NCI-H1694 treated with DMSO at 0.1 percent for 48 hours (cell line): ENCODE data around the gene SLAMF8.

Experiments
- DNase-seq: peaks from one replicate; lab custom pipeline; 2025; lab: John Stamatoyannopoulos, UW

SLAMF8 gene

DNA sequence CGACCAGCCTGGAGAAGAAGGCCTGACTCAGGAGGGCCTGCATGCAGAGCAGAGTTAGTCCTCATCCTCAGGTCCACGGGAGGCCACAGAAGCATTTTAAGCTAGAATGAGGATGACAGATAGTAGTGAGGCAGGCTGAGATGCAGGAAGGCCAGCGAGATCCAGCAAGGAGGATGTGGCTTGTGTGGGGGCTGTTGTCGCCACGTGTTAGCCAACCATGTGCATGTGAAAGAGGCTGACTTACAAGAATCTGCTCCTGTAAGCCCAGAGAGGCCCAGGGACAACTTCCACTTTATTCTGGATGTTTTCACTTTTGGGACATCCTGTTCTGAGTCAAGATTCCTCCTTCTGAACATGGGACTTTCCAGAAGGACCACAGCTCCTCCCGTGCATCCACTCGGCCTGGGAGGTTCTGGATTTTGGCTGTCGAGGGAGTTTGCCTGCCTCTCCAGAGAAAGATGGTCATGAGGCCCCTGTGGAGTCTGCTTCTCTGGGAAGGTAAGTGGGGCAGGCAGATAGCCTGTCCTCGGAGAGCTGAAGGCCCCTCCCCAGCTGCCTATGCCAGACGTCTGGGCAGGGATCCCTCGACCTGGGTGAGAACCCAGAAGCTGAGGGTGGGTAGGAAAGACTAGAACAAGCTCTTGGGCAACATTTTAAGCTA, at the start of gene SLAMF8:
SLAMF8 (plus strand) TSS at position 433 of the 661 bp plus-strand sequence; CDS start at position 459, 26 bp downstream.
- DNase-seq: no peak

GRCh38 chr1:159778266-159778665, 48.4 kb upstream of the SLAMF8 start:
- DNase-seq: no peak

- no peak for DNase-seq
Observed at GRCh38 chr1:159779403-159779851, 47.2 kb upstream of the SLAMF8 start.

DNA sequence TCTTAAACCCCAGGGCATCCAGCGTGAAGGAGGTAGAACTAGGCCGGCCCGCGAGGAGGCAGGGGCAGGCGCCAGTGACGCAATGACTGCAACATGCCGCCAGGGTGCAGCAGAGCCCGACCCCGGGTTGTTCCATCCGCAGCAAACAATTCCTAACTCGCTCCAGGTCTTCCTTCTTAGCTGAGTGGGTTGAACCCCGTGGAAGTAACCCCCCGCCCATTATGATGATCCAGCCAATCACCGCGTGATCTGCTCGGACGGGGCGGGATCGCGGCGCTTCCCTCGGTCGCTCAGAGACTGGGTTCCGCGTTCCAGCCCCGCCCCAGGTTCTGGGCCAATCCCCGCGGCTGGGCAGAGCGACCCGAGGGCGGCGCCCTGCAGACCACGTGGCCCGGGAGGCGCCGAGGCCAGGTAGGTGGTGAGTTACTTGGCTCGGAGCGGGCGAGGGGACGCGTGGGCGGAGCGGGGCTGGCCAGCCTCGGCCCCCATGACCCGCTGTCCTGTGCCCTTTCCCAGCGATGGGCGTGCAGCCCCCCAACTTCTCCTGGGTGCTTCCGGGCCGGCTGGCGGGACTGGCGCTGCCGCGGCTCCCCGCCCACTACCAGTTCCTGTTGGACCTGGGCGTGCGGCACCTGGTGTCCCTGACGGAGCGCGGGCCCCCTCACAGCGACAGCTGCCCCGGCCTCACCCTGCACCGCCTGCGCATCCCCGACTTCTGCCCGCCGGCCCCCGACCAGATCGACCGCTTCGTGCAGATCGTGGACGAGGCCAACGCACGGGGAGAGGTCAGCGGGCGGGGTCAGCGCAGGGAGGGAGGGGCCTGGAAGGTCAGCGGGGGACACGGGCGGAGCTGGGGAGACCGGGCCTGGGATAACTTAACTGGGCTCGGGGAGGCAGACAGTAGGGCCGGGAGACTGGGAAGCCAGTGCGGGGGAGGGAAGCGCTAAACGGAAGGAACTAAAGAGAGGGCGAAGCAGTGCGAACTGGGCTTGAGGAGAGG, 45.8 kb upstream of the SLAMF8 start, which contains the start of gene DUSP23:
DUSP23 (plus strand) TSS at position 380 of the 1,000 bp plus-strand sequence; CDS start at position 519, 139 bp downstream.
- DNase-seq: peak; percentile 98

DNA sequence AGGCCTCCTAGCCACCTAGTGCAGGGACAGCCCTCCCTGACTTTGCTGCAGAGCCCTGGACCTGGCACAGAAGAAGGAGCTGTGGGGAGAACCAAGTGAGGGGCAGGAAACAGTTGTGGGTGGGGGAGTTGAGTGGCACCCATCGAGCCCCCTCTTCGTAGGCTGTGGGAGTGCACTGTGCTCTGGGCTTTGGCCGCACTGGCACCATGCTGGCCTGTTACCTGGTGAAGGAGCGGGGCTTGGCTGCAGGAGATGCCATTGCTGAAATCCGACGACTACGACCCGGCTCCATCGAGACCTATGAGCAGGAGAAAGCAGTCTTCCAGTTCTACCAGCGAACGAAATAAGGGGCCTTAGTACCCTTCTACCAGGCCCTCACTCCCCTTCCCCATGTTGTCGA, 44.7 kb upstream of the SLAMF8 start:
- DNase-seq: no peak

DNA sequence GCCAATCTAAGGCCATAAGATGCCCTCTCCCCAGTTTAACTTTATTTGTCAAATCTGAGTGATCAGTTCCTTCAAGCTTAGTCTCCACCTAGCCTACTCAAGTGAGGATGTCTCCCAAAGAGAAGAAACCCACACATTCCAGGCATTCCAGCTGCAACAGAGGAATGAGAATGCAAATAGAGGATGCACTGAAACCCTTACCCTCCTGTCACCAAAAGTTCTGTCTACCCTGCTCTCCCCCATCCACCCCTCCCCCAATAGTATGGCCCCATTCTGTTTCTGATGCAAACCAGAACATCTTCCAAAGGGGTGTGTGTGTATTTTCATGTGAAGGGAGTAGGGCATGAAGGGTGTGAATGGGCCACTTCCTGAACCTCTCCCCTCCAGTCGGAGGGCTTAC, 42.9 kb upstream of the SLAMF8 start:
- no peak for DNase-seq

- no peak for DNase-seq
Observed at GRCh38 chr1:159786465-159786864, 40.2 kb upstream of the SLAMF8 start.

- DNase-seq: no peak
Observed at GRCh38 chr1:159786966-159787365, 39.7 kb upstream of the SLAMF8 start.

DNA sequence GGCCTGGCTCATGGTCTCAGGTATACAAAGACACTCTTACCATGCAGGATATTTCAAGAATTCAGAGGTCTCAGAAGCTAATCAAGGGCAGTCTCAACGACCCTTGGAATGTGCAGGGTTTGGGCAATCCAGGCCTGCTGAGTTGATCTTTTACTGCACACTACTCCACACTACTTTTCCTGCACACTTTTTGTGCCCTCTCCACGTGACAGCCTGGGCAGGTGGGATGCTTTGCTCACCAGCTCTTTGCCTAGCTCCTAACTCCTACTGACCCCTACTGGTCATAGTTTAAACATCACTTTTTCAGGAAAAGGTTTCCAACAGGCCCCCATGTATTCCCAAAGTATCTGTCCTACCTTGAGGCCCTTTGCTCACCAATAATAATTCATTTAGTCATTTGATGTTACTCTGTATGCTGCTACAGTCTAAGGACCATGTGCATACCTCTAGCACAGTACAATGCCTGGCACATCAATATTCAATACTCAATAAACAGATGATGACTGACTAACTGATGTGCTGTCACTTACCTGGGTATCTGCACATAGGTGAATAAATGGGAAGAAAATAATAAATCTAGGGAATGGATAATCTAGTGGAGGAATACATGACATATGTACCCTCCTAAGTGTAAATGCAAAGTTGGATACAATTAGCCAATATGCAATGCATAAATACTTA, 36.3 kb upstream of the SLAMF8 start:
- peak; percentile 21 for DNase-seq

- no peak for DNase-seq
Observed at GRCh38 chr1:159791031-159791430, 35.6 kb upstream of the SLAMF8 start.

DNA sequence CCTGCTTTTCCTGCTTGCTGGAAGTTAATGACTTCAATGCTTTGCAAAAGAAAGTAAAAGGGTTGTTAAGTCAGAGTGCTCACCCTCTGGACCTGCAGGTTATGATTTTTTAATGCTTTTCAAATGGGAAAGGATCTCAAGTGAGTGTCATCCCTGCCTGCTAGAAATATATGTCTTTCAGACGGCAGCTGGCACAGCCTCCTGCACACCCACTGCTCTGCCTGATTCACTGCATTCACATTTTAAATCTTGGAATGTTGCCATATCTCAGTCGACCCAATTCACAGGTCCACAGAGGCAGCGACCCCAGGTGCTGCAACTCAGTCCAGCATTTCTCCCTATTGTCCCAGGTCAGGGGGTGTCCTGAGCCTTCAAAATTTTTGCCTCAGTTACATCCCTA, 35.2 kb upstream of the SLAMF8 start:
- DNase-seq: peak; percentile 7

GRCh38 chr1:159795534-159795933, 31.1 kb upstream of the SLAMF8 start:
- no peak for DNase-seq

DNA sequence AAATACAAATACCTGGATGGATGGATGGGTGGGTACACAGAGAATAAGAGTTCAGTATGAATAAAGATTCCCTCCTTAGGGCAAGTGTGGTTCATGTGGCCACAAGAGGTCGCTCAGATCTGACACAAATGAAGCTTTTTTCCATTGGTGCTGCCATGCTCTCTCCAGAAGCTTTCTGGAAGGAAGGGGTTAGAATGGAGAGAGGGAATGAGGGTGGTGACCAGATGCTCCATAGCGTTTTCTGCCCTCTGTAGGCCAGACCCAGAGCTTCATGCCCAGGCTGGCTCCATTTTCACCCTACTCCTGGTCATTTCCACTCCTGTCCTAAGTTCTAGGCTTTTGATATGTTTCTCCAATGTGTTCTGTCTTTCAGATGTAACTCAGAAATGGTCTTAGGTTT, 27.8 kb upstream of the SLAMF8 start:
- DNase-seq: peak; percentile 93

DNA sequence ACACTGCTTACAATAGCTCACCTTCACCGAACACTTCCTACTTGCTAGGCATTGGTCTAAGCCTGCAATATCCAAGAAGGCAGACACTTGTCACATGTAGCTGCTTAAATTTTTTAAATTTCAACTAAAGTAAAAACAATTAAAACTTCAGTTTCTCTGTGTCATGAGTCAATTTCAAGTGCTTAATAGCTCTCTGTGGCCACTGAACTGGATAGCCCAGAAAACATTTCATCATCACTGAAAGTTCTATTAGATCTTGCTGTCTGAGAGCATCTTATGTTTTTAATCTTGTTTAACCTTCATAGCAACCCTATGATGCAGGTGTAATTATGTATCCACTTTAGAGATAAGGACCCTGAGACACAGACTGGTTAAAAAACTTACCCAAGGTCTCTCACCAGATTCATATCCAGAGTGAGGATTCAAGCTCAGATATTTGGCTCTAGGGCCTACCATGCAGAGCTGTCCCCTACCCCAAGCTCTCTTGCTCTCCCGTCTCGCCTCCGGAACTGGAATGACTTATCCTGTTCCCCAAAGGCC, 27.2 kb upstream of the SLAMF8 start:
- DNase-seq: no peak

DNA sequence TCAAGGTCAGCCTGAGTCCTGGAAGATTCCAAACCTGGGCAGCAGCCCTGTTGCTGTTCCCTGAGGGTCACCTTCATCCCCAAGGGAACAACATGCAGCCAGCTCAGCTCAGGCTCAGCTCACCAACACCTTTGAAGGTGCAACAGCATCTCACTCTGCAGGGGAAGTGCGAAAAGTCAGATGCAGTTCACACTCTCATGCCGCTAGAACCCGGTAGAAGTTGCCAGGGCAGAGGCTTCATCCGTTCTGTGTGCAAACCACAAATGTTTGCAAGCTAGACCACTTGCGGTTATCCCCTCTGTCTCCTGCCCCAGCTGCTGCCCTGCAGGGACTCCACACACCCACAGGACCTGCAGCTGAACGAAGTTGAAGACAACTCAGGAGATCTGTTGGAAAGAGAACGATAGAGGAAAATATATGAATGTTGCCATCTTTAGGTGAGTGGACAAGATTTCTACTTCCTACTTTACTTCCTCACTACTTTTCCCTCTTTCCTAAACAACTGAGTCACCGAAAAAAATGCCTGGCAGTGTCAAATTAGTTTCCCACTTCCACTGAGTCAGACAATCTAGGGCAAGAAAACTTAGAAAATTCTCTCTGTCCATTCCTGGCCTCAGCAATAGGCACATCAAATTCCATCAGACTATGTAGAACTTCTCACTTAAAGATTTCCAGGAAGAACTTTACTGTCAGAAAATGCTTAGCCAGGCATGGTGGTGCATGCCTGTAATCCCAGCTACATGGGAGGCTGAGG, 26.3 kb upstream of the SLAMF8 start:
- no peak for DNase-seq

- no peak for DNase-seq
Observed at GRCh38 chr1:159802111-159802510, 24.6 kb upstream of the SLAMF8 start, which contains the start of gene FCRL6. Gene FCRL6 (plus strand): TSS chr1:159802360. CDS start chr1:159802425, 65 bp downstream.

GRCh38 chr1:159803956-159804689, 22.6 kb upstream of the SLAMF8 start:
- no peak for DNase-seq

GRCh38 chr1:159804924-159805323, 21.7 kb upstream of the SLAMF8 start:
- DNase-seq: no peak

GRCh38 chr1:159815926-159816325, 10.7 kb upstream of the SLAMF8 start:
- DNase-seq: no peak

DNA sequence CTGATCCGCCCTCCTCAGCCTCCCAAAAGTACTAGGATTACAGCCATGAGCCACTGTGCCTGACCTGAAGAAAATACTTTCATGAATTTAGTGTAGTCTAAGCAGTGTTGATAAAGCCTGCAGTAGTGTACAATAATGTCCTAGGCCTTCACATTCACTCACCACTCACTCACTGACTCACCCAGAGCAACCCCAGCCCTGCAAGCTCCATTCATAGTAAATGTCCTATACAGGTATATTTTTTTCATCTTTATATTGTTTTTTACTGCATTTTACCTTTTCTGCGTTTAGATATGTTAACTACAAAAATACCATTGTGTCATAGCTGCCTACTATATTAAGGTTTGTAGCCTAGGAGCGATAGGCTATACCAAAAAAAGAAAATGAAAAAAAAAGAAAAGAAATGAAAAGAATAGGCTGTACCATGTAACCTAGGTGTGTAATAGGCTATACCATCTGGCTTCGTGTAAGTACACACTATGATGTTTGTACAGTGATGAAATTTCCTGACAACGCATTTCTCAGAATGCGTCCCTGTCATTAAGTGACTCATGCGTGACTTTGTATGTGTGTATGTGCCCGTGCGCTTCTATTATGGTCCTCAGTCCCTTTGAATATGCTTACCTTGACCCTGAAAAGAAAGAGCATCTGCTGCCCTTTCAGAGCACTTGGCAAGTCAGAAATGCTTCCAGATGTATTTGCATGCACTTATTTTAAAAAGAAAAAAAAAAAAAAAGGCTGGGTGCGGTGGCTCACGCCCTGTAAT, 9.2 kb upstream of the SLAMF8 start:
- DNase-seq: peak; percentile 20
